Cardiac fibroblast (primary cell): ENCODE measurements around the gene XCL1.
"Not testable (repeated sequence)": the region's sequence is repeated elsewhere in the genome, so short reads cannot be mapped to it uniquely, and the experiment has no call there.

ENCODE experiments used
- DNase-seq, 2 donors: peaks; one replicate each; pipeline versions ENCODE4 v3.0.0 to v3.0.0-alpha.2; 2010; ENCODE audit warnings: low read depth in 2 of 2
- H3K4me3 ChIP-seq, 2 donors: replicated peaks in 1 of 2; 1 replicate in 1 of 2; 2 replicates in 1 of 2; pipeline ENCODE4 v1.5.1; 2011; ENCODE audit warnings: low read depth in 2 of 2, low read length in 2 of 2, mild to moderate bottlenecking in 2 of 2, moderate library complexity in 1 of 2
- TF ChIP-seq, protein P1 (sequence below): IDR thresholded peaks from one replicate; pipeline ENCODE4 v1.5.1; 2011; ENCODE audit warnings: low read depth, mild to moderate bottlenecking, low read length, inconsistent platforms

The XCL1 gene, protein sequence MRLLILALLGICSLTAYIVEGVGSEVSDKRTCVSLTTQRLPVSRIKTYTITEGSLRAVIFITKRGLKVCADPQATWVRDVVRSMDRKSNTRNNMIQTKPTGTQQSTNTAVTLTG

DNA sequence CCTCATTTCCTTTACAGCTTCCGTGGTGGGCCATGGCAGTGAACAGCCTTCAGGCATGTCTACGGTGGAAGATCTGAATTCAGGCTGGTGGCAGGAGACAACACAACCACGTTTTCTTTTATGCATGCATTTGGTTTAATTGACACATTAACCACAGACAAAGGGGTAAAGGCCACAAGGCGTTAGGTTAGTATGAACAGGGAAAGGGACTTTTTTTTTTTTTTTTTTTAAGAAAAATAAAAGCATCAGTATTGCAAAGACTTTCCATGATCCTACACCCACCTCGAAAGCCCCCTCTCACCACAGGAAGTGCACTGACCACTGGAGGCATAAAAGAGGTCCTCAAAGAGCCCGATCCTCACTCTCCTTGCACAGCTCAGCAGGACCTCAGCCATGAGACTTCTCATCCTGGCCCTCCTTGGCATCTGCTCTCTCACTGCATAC is at the start of gene XCL1:
Gene XCL1, plus strand, starts transcription at position 361 of the 444 bp plus-strand sequence. Its CDS starts 33 bp downstream, at position 394.
- H3K4me3 ChIP-seq, DNase-seq: not testable (repeated sequence)

DNA sequence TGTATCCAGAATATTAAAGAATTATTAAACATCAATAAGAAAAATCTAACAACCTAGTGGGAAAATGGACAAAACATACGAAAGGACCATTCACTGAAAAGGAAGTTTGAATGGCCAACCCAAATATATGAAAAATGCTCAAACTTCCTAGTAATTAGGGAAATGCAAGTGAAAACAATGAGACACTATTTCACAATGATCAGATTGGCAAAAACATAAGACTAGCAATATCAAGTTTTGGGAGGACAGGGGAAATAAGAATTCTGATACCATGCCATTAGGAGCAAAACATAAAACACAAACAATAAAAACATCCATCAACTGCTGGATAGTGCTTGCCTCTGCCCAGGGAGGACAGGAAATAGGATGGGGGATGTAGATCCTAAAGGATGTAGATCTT is 46.9 kb upstream of the XCL1 start:
- peak in 1 of 2 donors; percentile 50 for DNase-seq
- no peak overlapping the region for H3K4me3 ChIP-seq
- TF ChIP-seq, protein P1, sequence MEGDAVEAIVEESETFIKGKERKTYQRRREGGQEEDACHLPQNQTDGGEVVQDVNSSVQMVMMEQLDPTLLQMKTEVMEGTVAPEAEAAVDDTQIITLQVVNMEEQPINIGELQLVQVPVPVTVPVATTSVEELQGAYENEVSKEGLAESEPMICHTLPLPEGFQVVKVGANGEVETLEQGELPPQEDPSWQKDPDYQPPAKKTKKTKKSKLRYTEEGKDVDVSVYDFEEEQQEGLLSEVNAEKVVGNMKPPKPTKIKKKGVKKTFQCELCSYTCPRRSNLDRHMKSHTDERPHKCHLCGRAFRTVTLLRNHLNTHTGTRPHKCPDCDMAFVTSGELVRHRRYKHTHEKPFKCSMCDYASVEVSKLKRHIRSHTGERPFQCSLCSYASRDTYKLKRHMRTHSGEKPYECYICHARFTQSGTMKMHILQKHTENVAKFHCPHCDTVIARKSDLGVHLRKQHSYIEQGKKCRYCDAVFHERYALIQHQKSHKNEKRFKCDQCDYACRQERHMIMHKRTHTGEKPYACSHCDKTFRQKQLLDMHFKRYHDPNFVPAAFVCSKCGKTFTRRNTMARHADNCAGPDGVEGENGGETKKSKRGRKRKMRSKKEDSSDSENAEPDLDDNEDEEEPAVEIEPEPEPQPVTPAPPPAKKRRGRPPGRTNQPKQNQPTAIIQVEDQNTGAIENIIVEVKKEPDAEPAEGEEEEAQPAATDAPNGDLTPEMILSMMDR = no peak

DNA sequence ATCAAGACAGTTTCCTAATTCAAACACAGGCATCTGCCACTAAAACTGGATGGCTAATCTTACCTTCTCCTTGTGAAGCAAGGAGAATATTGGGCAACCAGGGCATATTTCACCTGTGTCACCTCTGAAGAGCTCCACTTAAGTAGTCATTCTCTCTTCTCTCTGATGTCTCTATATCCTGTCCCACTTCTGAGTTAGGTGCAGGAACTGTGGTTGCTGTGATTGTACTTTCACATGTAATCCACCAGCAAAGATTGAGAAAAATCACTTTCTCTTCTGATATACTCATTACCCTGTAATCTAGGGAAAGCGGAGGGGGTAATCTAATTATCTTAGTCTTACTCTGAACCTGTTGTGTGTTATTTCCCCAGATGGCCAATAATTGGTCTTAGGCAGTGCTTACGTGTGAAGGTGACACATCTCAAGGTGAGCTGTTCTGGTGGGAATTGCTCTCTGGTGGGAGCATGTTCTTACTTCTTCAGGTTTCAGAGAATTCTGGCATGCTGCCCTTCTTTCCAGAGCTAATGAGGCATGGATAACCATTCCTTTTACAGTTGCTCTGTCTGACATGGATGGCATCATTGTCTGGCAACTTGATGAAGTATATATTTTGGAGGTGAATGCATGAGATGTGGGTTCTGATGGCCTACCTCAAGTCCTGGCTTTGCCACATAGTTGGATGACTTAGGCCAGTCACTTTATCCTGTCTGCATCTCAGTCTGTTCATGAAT is 44.6 kb upstream of the XCL1 start:
- TF ChIP-seq, protein P1 = no peak
- DNase-seq = no peak
- H3K4me3 ChIP-seq = no peak overlapping the region

DNA sequence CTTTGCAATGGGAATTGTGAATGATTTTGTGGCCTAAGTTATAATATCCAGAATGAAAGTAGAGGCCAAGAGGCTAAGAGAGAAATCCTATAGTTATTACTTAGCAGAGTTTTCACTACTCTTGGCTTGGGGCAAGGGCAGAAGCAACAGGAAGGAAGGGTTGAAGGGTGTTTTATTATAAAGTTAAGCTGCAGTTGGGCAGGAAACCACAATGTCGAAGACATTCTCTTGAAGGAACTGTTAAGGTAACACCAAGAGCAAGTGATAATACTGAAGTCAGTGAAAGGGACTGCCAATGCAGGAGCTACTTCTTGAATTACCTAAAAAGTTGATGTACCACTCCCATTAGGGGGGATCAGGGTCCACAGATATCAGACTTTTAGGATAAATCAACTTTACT is 40.9 kb upstream of the XCL1 start:
- TF ChIP-seq, protein P1 = no peak
- no peak overlapping the region for H3K4me3 ChIP-seq
- DNase-seq = no peak

DNA sequence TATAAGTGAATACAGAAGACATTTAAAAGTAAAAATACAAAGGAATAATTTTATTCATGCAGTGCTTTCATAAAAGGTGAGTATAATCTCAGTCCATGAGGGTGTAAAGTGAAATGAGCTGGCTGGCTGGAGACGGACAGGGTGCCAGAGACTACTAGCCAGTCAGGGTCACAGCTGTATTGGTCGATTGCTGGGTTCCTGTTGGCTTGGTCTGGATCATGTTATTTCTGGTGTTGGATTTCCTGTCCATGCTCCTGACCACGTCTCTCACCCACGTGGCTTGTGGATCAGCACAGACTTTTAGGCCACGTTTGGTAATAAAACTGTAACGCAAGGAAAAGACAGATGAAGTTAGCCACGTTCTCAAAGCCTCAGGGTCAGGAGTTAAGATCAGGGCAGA is 35.6 kb upstream of the XCL1 start:
- H3K4me3 ChIP-seq, DNase-seq: not testable (repeated sequence)

DNA sequence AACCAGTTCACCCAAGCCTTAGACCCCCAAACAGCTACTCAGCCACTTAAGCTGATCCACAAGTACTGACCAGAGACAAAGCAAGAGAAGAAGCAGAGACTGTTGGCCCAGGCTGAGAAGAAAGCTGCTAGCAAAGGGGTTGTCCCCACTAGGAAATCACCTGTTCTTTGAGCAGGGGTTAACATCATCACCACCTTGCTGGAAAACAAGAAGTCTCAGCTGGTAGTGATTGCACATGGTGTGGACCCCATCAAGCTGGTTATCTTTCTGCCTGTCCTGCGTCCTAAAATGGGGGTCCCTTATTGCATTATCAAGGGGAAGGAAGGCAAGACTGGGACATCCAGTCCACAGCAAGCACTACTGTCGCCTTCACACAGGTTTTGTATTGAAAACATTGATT is 33.4 kb upstream of the XCL1 start:
- not testable (repeated sequence) for DNase-seq, H3K4me3 ChIP-seq

DNA sequence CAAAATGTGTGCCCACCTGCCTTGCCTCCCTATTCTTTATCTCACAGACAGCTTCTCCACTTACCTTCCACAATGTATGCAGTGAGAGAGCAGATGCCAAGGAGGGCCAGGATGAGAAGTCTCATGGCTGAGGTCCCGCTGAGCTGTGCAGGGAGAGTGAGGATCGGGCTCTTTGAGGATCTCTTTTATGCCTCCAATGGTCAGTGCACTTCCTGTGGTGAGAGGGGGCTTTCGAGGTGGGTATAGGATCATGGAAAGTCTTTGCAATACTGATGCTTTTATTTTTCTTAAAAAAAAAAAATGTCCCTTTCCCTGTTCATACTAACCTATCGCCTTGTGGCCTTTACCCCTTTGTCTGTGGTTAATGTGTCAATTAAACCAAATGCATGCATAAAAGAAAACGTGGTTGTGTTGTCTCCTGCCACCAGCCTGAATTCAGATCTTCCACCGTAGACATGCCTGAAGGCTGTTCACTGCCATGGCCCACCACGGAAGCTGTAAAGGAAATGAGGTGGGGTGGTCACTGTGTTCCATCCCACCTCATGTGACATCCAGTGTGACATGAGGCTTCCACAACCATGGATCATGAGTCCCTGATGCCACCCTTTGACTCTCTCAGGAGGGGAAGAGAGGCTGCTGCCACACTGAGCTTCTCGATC is 32.4 kb upstream of the XCL1 start, which contains the start of gene XCL2:
Gene XCL2, minus strand, starts transcription at position 158 of the 659 bp plus-strand sequence. Its CDS starts 33 bp downstream, at position 125.
- H3K4me3 ChIP-seq, DNase-seq: not testable (repeated sequence)

DNA sequence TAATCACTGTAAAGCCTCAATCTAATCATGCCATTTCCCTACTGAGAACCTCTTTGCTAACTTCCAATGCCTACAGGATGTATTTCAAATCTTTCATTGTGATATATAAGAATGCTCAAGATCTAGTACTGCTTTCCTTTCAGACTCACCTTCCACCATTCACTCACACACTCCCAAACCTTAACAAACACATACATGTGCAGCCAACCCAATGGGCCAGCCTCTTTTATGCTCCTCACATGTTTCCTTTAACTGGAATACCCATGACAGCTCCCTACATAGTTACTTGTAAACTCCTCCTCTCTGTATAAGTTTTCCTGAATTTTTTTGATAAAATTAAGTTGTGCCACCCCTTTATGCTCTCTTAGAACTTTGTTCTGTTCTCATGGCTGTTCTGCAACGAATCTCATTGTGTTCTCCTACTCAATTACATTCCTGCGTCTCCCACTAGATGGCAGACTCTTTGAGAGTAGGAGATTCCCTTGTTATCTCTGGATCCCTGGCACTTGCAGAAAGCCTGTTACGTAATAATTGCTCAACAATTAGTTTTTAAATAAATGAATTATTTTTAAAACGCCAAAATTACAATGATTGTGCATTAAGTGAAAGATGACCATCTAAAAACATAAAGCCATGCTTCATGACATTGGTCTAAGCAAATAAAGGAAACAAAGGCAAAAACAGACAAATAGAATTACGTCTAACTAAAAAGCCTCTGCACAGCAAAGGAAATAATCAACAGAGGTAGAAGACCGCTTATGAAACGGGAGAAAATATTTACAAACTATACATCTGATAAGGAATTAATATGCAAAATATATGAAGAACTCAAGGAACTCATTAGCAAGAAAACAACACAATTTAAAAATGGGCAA is 30.5 kb upstream of the XCL1 start:
- peak; percentile 51 to 64 for DNase-seq
- TF ChIP-seq, protein P1 = peak; percentile 34
- H3K4me3 ChIP-seq = not testable (repeated sequence)

DNA sequence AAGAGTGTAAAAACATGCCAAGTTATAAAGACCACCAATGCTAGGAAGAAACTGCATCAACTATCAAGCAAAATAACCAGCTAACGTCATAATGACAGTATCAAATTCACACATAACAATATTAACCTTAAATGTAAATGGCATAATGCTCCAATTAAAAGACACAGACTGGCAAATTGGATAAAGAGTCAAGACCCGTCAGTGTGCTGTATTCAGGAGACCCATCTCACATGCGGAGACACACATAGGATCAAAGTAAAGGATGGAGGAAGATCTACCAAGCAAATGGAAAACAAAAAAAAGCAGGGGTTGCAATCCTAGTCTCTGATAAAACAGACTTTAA is 29.9 kb upstream of the XCL1 start:
- not testable (repeated sequence) for DNase-seq, H3K4me3 ChIP-seq
